ENCODE measurements around the gene LILRA6.
"Not testable (repeated sequence)": the region's sequence is repeated elsewhere in the genome, so short reads cannot be mapped to it uniquely, and the experiment has no call there.

The LILRA6 gene

DNA sequence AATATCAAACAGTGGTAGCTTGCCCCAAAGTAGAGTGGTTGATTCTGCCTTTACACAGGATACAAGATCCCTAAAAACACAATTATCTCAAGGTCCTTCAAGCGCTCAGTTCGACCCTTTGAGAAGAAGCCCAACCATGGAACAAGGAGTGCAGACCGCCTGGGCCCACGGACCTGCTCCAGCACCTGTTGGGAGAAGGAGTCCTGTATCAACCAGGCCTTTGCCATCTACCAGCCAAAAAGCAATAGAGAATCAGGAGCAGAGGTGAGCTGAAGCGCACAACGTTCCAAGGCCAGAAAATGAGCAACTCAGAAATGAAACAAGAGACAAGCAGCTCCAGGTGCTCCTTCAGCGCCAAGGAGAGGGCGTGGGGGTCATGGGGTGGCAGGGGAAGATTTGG, 13.4 kb downstream of the LILRA6 start:
- no peak for DNase-seq

- DNase-seq: not testable (repeated sequence)
Observed at GRCh38 chr19:54224619-54225018, 18.0 kb downstream of the LILRA6 start.

DNA sequence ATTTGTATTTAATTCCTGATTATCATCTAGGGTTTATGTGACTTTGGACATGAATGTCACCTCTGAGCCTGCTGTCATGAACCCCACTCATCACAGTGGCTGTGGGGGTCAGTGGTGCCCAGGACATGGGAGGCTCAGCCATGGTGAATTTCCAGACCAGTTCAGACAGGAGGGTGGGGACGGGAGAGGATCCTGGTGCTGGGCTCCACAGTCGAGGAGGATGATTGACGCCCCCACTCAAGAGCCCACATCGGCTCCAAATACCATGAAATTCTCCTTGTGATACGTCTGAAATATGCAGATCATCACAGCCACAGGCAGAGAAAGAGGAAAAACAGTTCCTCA, 18.7 kb downstream of the LILRA6 start:
- DNase-seq: not testable (repeated sequence)

DNA sequence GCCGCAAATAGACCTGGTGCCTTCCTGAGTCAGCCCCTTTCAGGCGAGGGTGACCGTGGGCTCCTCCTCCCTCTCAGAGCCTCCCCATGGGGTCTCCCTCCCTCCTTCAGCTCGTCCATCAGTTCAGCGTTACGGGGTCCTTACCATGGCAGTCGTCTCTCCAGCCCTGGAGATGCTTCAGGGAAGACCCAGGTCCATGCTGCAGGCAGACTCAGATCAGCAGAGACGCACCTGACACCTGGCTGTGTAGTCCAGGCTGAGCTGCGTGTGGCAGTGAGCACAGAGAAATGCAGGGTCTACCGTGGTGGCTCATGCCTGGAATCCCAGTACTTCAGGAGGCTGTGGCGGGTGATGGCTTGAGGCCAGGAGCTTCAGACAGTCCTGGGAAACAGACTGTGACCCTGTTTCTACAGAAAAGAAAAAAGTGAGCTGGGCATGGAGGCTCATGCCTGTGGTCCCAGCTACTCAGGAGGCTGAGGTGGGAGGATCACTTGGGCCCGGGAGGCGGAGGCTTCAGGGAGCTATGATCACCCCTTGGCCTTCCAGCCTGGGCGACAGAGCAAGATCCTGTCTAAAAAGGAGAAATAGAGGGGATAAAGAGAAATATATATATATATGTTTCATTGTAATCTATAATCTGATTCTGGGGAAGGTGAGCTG, 19.2 kb downstream of the LILRA6 start:
- not testable (repeated sequence) for DNase-seq

DNA sequence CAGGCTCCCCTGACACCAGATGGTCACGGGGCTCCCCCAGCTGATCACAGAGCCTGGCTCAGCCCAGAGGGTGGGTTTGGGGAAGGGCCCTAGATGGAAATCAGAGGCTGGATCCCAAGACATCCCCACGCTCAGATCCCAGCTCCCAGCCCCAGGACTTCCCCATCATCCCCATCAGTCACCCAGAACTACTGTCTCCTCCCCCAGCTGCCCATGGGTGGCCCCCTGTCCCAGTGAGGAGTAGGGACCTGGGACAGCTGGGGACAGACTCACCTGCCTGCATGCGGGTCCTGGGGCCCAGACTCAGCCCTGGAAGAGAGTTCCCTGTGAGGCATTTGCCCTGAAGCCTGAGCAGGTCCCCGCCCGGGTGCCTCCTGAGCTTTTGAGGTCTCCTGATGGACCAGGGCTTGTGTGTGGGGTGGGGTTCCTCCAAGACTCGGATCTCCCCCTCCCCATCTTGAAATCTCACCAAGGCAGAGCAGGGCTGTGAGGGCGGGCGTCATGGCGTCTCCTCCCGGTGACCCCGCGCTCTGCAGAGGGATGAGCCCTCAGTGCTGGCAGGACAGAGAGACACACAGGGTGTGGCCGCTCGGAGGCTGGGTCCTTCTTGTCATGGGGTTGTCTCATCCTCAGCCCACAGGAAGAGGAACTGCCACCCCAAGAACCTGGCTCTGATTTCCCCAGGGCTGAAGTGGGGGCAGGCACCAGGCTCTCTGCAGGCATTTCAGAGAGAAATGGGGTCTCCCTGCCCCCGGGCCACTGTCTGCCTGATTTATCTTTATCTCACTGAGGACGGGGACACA, 19.9 kb downstream of the LILRA6 start, which contains the start of gene LILRB3:
Gene LILRB3, minus strand, starts transcription at position 534 of the 803 bp plus-strand sequence. Its CDS starts 31 bp downstream, at position 503.
- peak; percentile 62 for DNase-seq

DNA sequence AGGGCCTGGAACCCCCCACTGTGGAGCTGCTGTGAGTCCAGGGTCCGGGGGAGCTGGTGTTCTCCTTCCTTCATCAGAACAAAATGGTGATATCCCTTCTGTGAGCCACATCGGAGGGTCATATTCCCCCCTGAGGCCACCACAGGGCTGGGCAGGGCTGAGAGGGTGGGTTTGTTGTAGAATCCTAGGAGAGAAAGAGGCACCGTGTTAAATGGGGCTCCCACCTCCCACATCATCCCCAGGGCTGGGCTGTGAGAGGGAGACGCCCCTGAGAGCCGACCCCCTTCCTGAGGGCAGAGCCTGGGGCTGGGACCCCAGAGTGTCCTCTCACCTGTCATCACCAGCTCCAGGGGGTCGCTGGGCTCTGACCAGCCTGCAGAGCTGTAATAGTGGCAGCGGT, 20.6 kb downstream of the LILRA6 start:
- not testable (repeated sequence) for DNase-seq

DNA sequence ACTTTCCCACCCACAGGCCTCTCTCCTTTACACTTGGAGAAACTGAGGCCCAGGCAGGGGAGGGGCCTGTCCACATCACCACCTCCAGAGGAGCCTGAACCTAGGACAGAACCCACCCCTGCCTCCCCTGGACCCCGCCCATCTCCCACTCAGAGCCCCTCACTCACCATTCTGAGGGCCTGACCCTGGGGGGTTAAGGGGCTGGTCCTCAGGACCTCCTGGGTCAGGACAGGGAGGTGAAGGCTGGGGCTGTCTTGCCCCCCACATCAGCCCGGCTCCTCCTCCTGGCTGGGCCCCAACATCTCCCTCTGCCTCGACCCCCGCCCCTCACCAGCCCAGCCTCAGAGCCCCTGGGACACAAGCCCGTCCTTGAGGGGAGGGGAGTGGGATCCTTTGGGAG, 22.9 kb downstream of the LILRA6 start:
- DNase-seq: not testable (repeated sequence)

GRCh38 chr19:54218960-54219661, 23.5 kb downstream of the LILRA6 start:
- no peak for DNase-seq

- peak; percentile 12 for DNase-seq
Observed at GRCh38 chr19:54218259-54218658, 24.3 kb downstream of the LILRA6 start.

- peak; percentile 14 for DNase-seq
Observed at GRCh38 chr19:54217517-54218247, 24.9 kb downstream of the LILRA6 start.

- DNase-seq: peak; percentile 10
Observed at GRCh38 chr19:54216869-54217268, 25.7 kb downstream of the LILRA6 start.

- DNase-seq: not testable (repeated sequence)
Observed at GRCh38 chr19:54214734-54215133, 27.9 kb downstream of the LILRA6 start.

DNA sequence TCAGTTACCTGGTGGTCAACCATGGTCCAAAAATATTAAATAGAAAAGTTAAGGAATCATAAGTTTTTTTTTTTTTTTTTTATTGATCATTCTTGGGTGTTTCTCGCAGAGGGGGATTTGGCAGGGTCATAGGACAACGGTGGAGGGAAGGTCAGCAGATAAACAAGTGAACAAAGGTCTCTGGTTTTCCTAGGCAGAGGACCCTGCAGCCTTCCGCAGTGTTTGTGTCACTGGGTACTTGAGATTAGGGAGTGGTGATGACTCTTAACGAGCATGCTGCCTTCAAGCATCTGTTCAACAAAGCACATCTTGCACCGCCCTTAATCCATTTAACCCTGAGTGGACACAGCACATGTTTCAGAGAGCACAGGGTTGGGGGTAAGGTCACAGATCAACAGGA, 28.4 kb downstream of the LILRA6 start:
- not testable (repeated sequence) for DNase-seq

GRCh38 chr19:54211235-54211634, 31.4 kb downstream of the LILRA6 start:
- no peak for DNase-seq

GRCh38 chr19:54209811-54210494, 32.6 kb downstream of the LILRA6 start:
- DNase-seq: peak; percentile 64

- DNase-seq: no peak
Observed at GRCh38 chr19:54209058-54209810, 33.4 kb downstream of the LILRA6 start.

DNA sequence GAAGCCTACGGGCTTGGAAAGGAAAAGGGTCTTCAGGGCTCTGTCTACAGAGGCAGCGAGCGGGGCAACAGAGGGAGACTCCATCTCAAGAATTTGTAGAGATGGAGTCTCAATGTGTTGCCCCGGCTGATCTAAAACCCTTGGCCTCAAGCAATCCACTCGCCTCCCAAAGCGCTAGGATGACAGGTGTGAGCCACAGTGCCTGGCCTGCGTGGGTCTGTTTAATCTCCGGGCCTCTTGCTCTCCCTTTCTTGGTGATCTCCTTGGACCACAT, 33.9 kb downstream of the LILRA6 start:
- DNase-seq: no peak

GRCh38 chr19:54207983-54208783, 34.4 kb downstream of the LILRA6 start:
- peak; percentile 88 for DNase-seq

DNA sequence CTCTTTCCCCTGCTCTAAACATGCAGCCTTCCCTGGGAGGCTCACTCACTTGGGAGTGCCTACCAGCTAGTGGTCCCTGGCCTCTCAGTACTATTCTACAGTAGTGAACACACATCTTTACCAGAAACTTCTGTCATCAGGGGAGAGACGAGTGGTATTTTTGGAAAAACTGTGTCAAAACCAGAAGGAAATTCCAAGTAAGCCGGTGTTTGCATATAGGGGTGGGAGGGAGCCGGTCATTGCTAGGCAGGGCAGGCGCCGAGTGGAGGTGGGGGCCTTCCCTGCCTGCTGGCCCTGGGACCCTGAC, 35.0 kb downstream of the LILRA6 start:
- DNase-seq: no peak

- DNase-seq: not testable (repeated sequence)
Observed at GRCh38 chr19:54207193-54207592, 35.4 kb downstream of the LILRA6 start.

- no peak for DNase-seq
Observed at GRCh38 chr19:54206831-54207177, 35.8 kb downstream of the LILRA6 start.
